GM13977 (cell line): ENCODE data around the gene SMARCAD1.

Experiments
- DNase-seq: peaks from one replicate; pipeline ENCODE4 v3.0.0; 2012; ENCODE audit warnings: low spot score
- in situ Hi-C: fragments of 300-500 bp; cut with MboI; formaldehyde crosslinking; loops from one replicate; pipeline ENCODE4 v1.12.0; 2022; ENCODE audit warnings: low sequenced_read_pairs, low pct_unique_long_range_greater_than_20kb, mixed read lengths, inconsistent platforms; ENCODE audit not compliant: unreplicated experiment
- TF ChIP-seq, protein P1 (sequence below): IDR thresholded peaks from 2 replicates; pipeline ENCODE4 v1.5.1; 2012; ENCODE audit warnings: mild to moderate bottlenecking, control low read depth; ENCODE audit not compliant: insufficient read depth; ENCODE audit errors: extremely low read depth, missing control alignments

The SMARCAD1 gene, protein sequence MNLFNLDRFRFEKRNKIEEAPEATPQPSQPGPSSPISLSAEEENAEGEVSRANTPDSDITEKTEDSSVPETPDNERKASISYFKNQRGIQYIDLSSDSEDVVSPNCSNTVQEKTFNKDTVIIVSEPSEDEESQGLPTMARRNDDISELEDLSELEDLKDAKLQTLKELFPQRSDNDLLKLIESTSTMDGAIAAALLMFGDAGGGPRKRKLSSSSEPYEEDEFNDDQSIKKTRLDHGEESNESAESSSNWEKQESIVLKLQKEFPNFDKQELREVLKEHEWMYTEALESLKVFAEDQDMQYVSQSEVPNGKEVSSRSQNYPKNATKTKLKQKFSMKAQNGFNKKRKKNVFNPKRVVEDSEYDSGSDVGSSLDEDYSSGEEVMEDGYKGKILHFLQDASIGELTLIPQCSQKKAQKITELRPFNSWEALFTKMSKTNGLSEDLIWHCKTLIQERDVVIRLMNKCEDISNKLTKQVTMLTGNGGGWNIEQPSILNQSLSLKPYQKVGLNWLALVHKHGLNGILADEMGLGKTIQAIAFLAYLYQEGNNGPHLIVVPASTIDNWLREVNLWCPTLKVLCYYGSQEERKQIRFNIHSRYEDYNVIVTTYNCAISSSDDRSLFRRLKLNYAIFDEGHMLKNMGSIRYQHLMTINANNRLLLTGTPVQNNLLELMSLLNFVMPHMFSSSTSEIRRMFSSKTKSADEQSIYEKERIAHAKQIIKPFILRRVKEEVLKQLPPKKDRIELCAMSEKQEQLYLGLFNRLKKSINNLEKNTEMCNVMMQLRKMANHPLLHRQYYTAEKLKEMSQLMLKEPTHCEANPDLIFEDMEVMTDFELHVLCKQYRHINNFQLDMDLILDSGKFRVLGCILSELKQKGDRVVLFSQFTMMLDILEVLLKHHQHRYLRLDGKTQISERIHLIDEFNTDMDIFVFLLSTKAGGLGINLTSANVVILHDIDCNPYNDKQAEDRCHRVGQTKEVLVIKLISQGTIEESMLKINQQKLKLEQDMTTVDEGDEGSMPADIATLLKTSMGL

DNA sequence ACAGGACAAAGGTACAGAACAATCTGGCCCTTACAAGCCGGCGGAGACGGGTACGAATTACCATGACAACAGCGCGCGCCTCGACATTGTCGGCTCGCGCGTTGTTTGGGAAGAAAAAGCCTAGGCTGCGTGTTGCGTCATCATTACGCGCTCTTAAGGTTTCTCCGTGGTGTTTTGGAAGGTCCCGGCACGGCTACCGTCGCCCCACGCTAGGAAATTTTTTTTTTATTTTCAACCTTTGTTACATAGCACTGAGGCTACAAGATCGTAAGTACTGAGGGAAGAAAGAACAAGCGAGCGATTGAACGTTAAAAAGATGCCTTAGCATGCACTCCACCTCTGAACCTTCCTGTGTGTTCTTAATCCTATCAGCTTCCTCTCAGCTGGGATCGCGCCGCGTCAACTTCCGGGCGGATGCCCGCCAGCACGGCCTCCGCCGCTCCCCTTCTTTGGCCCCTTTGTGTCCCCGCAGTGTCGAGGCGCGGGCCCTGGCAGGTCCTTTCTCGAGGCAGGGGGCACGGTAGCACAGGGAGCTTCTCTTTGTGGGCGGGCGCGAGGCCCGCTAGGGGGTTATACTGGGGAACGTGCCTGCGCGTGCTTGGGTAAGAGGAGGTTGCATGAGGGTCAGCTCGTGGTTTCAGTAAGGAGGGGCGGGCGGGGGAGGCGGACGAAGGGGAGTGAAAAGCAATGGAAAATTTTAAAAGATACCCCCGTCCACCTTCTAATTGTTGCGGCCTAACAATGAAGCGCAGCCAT is at the start of gene SMARCAD1:
TSS of gene SMARCAD1 (plus strand) at position 397 of the 756 bp plus-strand sequence. CDS start 530 bp downstream, outside the sequence.
- TF ChIP-seq, protein P1, sequence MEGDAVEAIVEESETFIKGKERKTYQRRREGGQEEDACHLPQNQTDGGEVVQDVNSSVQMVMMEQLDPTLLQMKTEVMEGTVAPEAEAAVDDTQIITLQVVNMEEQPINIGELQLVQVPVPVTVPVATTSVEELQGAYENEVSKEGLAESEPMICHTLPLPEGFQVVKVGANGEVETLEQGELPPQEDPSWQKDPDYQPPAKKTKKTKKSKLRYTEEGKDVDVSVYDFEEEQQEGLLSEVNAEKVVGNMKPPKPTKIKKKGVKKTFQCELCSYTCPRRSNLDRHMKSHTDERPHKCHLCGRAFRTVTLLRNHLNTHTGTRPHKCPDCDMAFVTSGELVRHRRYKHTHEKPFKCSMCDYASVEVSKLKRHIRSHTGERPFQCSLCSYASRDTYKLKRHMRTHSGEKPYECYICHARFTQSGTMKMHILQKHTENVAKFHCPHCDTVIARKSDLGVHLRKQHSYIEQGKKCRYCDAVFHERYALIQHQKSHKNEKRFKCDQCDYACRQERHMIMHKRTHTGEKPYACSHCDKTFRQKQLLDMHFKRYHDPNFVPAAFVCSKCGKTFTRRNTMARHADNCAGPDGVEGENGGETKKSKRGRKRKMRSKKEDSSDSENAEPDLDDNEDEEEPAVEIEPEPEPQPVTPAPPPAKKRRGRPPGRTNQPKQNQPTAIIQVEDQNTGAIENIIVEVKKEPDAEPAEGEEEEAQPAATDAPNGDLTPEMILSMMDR = no peak
- in situ Hi-C loops = no loop called here
- peak; percentile 83 for DNase-seq

DNA sequence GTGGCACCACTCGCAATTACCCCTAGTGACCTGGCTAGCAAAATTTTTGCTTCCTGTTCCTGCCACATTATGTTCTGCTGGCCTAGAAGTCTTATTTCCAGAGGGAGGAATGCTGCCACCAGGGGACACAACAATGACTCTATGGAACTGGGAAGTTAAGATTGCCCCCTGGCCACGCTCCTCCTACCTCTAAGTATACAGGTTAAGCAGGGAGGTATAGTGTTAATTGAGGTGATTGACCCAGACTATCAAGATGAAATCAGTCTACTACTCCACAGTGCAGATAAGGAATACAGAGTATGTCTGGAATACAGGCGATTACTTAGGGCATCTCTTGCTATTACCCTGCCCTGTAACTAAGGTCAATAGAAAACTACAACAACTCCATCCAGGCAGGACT is 48.8 kb upstream of the SMARCAD1 start:
- DNase-seq = no peak
- in situ Hi-C loops = no loop called here

DNA sequence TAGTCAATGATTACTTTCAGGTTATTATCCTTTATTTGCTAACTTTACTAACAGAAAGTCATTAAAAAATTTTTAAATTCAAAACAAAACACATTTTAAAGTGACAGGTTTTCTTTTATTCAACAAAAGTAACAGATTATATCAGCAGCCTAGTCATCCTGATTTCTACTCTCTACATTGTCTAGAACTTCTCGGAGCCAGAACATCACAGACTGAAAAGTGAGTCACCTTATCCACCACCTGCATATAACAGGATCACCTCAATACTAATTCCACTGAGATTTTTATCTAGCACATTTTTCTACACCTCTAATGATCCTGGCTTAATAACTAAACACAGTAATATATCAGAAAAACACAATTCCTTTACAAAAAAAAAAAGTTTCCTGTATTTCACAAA is 47.9 kb upstream of the SMARCAD1 start:
- TF ChIP-seq, protein P1 = no peak
- in situ Hi-C loops = no loop called here
- DNase-seq = no peak

More for the DNA sequence above, 48.8 kb upstream of the SMARCAD1 start:
- TF ChIP-seq, protein P1 = no peak

DNA sequence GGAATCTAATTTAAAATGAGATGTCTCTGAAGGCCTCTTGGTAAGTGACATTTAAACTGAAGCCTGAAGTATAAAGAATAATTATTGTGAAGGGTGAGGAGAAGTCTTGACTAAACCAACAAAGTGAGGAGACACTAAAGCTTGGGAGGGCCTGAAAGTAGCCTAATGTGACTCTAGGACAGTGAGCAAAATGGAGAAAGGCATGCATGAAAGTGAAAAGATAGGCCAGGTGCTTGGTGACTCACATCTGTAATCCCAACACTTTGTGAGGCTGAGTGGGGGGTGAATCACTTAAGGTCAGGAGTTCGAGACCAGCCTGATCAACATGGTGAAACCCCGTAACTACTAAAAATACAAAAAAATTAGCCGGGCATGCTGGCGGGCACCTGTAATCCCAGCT is 46.9 kb upstream of the SMARCAD1 start:
- in situ Hi-C loops = no loop called here
- no peak for DNase-seq
- TF ChIP-seq, protein P1 = no peak

DNA sequence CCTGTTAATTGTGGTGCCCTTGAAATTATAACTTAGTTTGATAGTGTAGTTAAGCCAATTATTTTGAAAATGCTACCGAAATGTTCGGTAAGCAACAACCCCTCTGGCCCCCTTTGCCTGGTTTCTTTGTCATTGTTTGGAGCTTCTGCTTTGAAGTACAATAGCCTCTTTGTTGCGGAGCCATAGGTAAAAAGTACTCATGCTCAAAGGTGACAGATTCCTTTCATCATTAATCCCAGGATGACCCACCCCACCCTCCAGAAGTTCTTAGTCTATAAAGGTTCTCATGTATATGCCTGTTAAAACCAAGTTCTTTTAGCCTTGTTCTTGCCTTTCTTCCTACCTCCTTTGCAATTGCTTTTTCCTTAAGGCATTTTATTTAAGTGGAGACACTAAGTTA is 42.4 kb upstream of the SMARCAD1 start:
- no peak for DNase-seq
- TF ChIP-seq, protein P1 = no peak
- in situ Hi-C loops = no loop called here

DNA sequence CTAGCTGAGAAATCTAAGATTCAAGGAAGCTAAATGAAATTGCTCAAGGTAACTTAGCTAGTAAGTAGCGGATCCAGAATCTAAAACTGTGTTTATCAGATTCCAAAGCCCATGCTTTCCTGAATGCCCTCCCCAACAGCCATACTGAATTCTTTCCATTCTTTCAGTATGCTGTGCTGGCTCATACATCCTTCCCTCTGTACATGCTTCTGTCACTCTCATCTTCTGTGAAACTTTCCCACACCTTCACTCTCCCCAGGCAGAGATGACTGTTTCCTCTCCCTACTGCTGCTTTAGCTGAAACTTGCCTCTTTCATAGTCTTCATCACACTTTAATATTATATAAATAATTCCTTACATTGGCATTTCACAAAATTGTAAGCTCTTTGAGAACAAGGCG is 39.3 kb upstream of the SMARCAD1 start:
- in situ Hi-C loops = no loop called here
- TF ChIP-seq, protein P1 = no peak

More for the DNA sequence above, 39.3 kb upstream of the SMARCAD1 start:
- DNase-seq = no peak
